ENCODE results near the gene FRMD5.

Gene FRMD5

GRCh38 chr15:43879386-43880355 lies 315.4 kb downstream of the FRMD5 start:
- Histone ChIP-seq H3K36me3 (peaks cover 81% of the 10 kb centered on the region), H3K27me3 (ENCODE audit: insufficient read depth, low read depth, severe bottlenecking) (no peaks in the 10 kb centered on the region), H3K27ac (no peak overlapping the region), H3K9me3 (ENCODE audit: severe bottlenecking) (no peaks in the 10 kb centered on the region), H3K4me3 (ENCODE audit: low read depth, low read length) (no peak overlapping the region)
- no peak for DNase-seq
- TF ChIP-seq CTCF (IDR thresholded peaks at IDR 0.05; ENCODE audit: low read depth, low read length), result no peak

- no peak for TF ChIP-seq CTCF (IDR thresholded peaks at IDR 0.05; ENCODE audit: low read depth, low read length)
- Histone ChIP-seq H3K27ac (no peak overlapping the region), H3K9me3 (ENCODE audit: severe bottlenecking) (no peaks in the 10 kb centered on the region), H3K27me3 (ENCODE audit: insufficient read depth, low read depth, severe bottlenecking) (no peaks in the 10 kb centered on the region), H3K36me3 (peaks cover 81% of the 10 kb centered on the region), H3K4me3 (ENCODE audit: low read depth, low read length) (no peak overlapping the region)
- no peak for DNase-seq
These were observed 316.6 kb downstream of the FRMD5 start for GRCh38 chr15:43878446-43878845.

GRCh38 chr15:43877371-43877770 lies 317.7 kb downstream of the FRMD5 start:
- Histone ChIP-seq H3K36me3 (peaks cover 80% of the 10 kb centered on the region), H3K9me3 (ENCODE audit: severe bottlenecking) (no peaks in the 10 kb centered on the region), H3K4me3 (ENCODE audit: low read depth, low read length) (no peak overlapping the region), H3K27me3 (ENCODE audit: insufficient read depth, low read depth, severe bottlenecking) (no peaks in the 10 kb centered on the region), H3K27ac (no peak overlapping the region)
- no peak for DNase-seq
- no peak for TF ChIP-seq CTCF (IDR thresholded peaks at IDR 0.05; ENCODE audit: low read depth, low read length)

GRCh38 chr15:43876872-43877271 lies 318.2 kb downstream of the FRMD5 start:
- DNase-seq, result no peak
- no peak overlapping the region for H3K27ac ChIP-seq
- no peak overlapping the region for H3K4me3 ChIP-seq (ENCODE audit: low read depth, low read length)
- H3K27me3 ChIP-seq (ENCODE audit: insufficient read depth, low read depth, severe bottlenecking), result no peaks in the 10 kb centered on the region
- H3K9me3 ChIP-seq (ENCODE audit: severe bottlenecking), result no peaks in the 10 kb centered on the region
- no peak for TF ChIP-seq CTCF (IDR thresholded peaks at IDR 0.05; ENCODE audit: low read depth, low read length)
- peaks cover 82% of the 10 kb centered on the region for H3K36me3 ChIP-seq

GRCh38 chr15:43873651-43874050 lies 321.4 kb downstream of the FRMD5 start:
- TF ChIP-seq CTCF (IDR thresholded peaks at IDR 0.05; ENCODE audit: low read depth, low read length), result no peak
- H3K4me3 ChIP-seq (ENCODE audit: low read depth, low read length), result no peak overlapping the region
- no peak for DNase-seq
- H3K9me3 ChIP-seq (ENCODE audit: severe bottlenecking), result no peaks in the 10 kb centered on the region
- H3K27ac ChIP-seq, result no peak overlapping the region
- no peaks in the 10 kb centered on the region for H3K27me3 ChIP-seq (ENCODE audit: insufficient read depth, low read depth, severe bottlenecking)
- H3K36me3 ChIP-seq, result peaks cover 73% of the 10 kb centered on the region
